ENCODE measurements around the gene ADGRL3. TPM values are rescaled to one million over a fixed set of nuclear protein-coding genes. Genes with fewer than 3 reads are reported as not detected.
"Not testable (repeated sequence)": the region's sequence is repeated elsewhere in the genome, so short reads cannot be mapped to it uniquely, and the experiment has no call there.

Gene ADGRL3
- polyA plus RNA-seq, 3 donors: 22.2 to 26.3 (median 24.3) TPM

- no peak for DNase-seq
These were observed 605.9 kb downstream of the ADGRL3 start for GRCh38 chr4:61805979-61806378.

GRCh38 chr4:61812171-61812570, 612.0 kb downstream of the ADGRL3 start:
- DNase-seq: no peak

- DNase-seq: no peak
These were observed 616.9 kb downstream of the ADGRL3 start for GRCh38 chr4:61817071-61817470.

- peak; percentile 62 for DNase-seq
These were observed 620.0 kb downstream of the ADGRL3 start for GRCh38 chr4:61820136-61820535.

GRCh38 chr4:61824454-61824853, 624.3 kb downstream of the ADGRL3 start:
- no peak for DNase-seq

- peak; percentile 15 for DNase-seq
These were observed 627.8 kb downstream of the ADGRL3 start for GRCh38 chr4:61827907-61828391.

- no peak for DNase-seq
These were observed 628.8 kb downstream of the ADGRL3 start for GRCh38 chr4:61828960-61829359.

- no peak for DNase-seq
These were observed 631.9 kb downstream of the ADGRL3 start for GRCh38 chr4:61831987-61832386.

GRCh38 chr4:61837395-61837794, 637.3 kb downstream of the ADGRL3 start:
- no peak for DNase-seq

- no peak for DNase-seq
These were observed 637.9 kb downstream of the ADGRL3 start for GRCh38 chr4:61838072-61838471.

- DNase-seq: no peak
These were observed 641.6 kb downstream of the ADGRL3 start for GRCh38 chr4:61841714-61842113.

- no peak for DNase-seq
These were observed 651.0 kb downstream of the ADGRL3 start for GRCh38 chr4:61851126-61851525.

- not testable (repeated sequence) for DNase-seq
These were observed 652.0 kb downstream of the ADGRL3 start for GRCh38 chr4:61852105-61852504.

- DNase-seq: no peak
These were observed 652.9 kb downstream of the ADGRL3 start for GRCh38 chr4:61853041-61853440.

GRCh38 chr4:61860376-61860775, 660.2 kb downstream of the ADGRL3 start:
- DNase-seq: no peak

- DNase-seq: no peak
These were observed 664.2 kb downstream of the ADGRL3 start for GRCh38 chr4:61864286-61864685.

GRCh38 chr4:61866378-61867030, 666.4 kb downstream of the ADGRL3 start:
- DNase-seq: no peak

- DNase-seq: no peak
These were observed 672.9 kb downstream of the ADGRL3 start for GRCh38 chr4:61872983-61873382.

- DNase-seq: no peak
These were observed 677.1 kb downstream of the ADGRL3 start for GRCh38 chr4:61877266-61877665.

- no peak for DNase-seq
These were observed 677.8 kb downstream of the ADGRL3 start for GRCh38 chr4:61877893-61878292.

- no peak for DNase-seq
These were observed 682.3 kb downstream of the ADGRL3 start for GRCh38 chr4:61882381-61882780.

- no peak for DNase-seq
These were observed 686.0 kb downstream of the ADGRL3 start for GRCh38 chr4:61886131-61886530.

- DNase-seq: no peak
These were observed 689.0 kb downstream of the ADGRL3 start for GRCh38 chr4:61889117-61889516.

- no peak for DNase-seq
These were observed 690.2 kb downstream of the ADGRL3 start for GRCh38 chr4:61890321-61890720.

Measured in renal pelvis (tissue), 4 donors.